BJ (cell line): ENCODE measurements around the gene PTPRM. TPM values are rescaled to one million over a fixed set of nuclear protein-coding genes. Genes with fewer than 3 reads are reported as not detected.

Experiments
- CTCF ChIA-PET: fragments of 350-600 bp; formaldehyde crosslinking; extraction: SDS; loops from one replicate; lab custom pipeline; 2021; ENCODE audit warnings: antibody characterized with exemption, inconsistent platforms; lab: Yijun Ruan, JAX
- POLR2A ChIA-PET: fragments of 300-600 bp; sonication (Branson Sonifier 250); formaldehyde crosslinking; extraction: SDS; loops from one replicate; lab custom pipeline; 2021; ENCODE audit warnings: antibody characterized with exemption; lab: Charles Lee
- DNase-seq: peaks from one replicate; pipeline ENCODE4 v3.0.0-alpha.2; 2011; ENCODE audit warnings: low read depth
- H3K27me3 ChIP-seq: 2 replicates; pipeline ENCODE4 v1.6.0; 2011; ENCODE audit warnings: low read length; ENCODE audit not compliant: control insufficient read depth, insufficient read depth
- H3K36me3 ChIP-seq: 2 replicates; pipeline ENCODE4 v1.5.1; 2011; ENCODE audit warnings: low read length; ENCODE audit not compliant: control insufficient read depth, insufficient read depth
- H3K4me3 ChIP-seq: 2 replicates; pipeline ENCODE4 v1.5.1; 2011; ENCODE audit warnings: low read depth, mild to moderate bottlenecking, control low read depth, low read length
- polyA plus RNA-seq: library from polyadenylated mRNA; depleted of rRNA; stranded (reverse); fragments of >200 nt; gene quantifications from 2 replicates; pipeline ENCODE4 v1.2.3, GENCODE V29; 2011
- TF ChIP-seq, protein P1 (sequence below): IDR thresholded peaks from 2 replicates; pipeline ENCODE4 v1.5.1; 2011; ENCODE audit warnings: low read depth, mild to moderate bottlenecking, control low read depth, inconsistent platforms, low read length, moderate library complexity; ENCODE audit not compliant: insufficient read depth

The PTPRM gene
- polyA plus RNA-seq, 1 experiment = 149 TPM

DNA sequence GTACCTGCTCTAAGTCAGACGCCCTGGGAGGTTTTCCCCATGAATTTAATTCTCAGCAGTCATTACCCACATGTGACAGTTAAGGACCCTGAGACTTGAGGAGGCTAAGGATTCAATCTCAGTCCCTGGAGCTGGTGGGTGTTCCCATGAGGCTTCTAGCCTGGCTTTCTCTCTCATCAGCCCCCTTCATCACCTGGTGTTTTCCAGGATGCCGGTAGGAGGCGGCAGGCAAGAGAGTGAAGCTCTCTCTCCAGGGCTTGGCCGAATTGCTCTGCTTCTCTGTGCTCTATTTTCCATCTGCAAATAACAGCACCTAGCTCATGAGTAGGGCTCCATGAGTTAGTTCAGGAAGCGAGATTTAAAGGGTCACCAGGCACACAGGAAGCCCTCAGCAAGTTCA, 241.9 kb downstream of the PTPRM start:
- no peak for DNase-seq
- no peaks in the 10 kb centered on the region for H3K27me3 ChIP-seq
- no peaks in the 10 kb centered on the region for H3K36me3 ChIP-seq
- ChIA-PET CTCF (interaction anchor here (1.1 to 1.4 kb wide), 2 partner anchors 19 to 28 kb away, joined by 3 to 4 read pairs; no protein-coding TSS in a partner anchor), POLR2A (no interaction called here)
- TF ChIP-seq, protein P1, sequence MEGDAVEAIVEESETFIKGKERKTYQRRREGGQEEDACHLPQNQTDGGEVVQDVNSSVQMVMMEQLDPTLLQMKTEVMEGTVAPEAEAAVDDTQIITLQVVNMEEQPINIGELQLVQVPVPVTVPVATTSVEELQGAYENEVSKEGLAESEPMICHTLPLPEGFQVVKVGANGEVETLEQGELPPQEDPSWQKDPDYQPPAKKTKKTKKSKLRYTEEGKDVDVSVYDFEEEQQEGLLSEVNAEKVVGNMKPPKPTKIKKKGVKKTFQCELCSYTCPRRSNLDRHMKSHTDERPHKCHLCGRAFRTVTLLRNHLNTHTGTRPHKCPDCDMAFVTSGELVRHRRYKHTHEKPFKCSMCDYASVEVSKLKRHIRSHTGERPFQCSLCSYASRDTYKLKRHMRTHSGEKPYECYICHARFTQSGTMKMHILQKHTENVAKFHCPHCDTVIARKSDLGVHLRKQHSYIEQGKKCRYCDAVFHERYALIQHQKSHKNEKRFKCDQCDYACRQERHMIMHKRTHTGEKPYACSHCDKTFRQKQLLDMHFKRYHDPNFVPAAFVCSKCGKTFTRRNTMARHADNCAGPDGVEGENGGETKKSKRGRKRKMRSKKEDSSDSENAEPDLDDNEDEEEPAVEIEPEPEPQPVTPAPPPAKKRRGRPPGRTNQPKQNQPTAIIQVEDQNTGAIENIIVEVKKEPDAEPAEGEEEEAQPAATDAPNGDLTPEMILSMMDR = no peak
- no peak overlapping the region for H3K4me3 ChIP-seq

DNA sequence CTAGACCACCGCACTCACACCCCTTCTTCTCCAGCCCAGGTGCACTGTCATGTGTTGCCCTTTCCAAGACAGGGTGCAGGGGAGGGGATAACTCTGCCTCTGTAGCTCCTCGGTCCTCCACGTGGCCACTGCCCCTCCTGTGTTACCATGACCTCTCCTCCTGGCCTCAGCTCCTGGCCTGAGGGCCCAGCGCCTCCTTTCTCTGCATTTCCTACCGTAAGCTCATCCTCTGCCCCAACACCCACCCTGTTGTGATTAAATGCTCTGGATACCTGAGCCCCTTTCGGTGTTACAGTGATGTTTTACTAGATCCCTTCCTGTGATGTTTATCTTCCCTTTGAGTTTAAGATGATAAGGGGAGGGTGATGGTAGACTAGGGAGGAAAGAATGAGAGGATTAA, 242.3 kb downstream of the PTPRM start:
- no peaks in the 10 kb centered on the region for H3K36me3 ChIP-seq
- ChIA-PET CTCF (interaction anchor here (1.1 to 1.4 kb wide), 2 partner anchors 20 to 29 kb away, joined by 3 to 4 read pairs; no protein-coding TSS in a partner anchor), POLR2A (no interaction called here)
- H3K4me3 ChIP-seq = no peak overlapping the region
- TF ChIP-seq, protein P1 = no peak
- no peaks in the 10 kb centered on the region for H3K27me3 ChIP-seq
- no peak for DNase-seq

DNA sequence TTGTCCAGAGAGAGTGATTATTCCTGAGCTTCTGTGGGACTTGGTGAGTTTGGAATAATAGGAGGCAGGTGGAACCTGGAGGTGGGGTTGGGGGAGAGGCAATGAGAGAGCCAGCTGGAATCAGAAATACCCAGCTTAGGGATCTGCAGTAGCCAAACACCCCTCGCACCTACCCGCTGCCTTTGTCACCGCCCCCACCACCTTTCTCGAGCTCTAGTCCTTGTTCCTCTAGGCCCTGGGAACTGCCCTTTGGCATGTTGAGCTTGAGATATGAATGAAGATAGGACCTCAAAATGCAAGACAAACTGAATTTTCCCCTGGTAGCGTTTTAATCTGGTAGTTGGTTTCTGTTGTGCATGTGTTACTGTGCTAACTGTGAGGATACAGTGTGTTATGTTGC, 242.9 kb downstream of the PTPRM start:
- H3K27me3 ChIP-seq = no peaks in the 10 kb centered on the region
- TF ChIP-seq, protein P1 = no peak
- no peak for DNase-seq
- no peaks in the 10 kb centered on the region for H3K36me3 ChIP-seq
- CTCF ChIA-PET = interaction anchor here (1.4 kb wide), 1 partner anchor 29 kb away, joined by 3 read pairs; no protein-coding TSS in a partner anchor
- H3K4me3 ChIP-seq = no peak overlapping the region
- POLR2A ChIA-PET = no interaction called here

DNA sequence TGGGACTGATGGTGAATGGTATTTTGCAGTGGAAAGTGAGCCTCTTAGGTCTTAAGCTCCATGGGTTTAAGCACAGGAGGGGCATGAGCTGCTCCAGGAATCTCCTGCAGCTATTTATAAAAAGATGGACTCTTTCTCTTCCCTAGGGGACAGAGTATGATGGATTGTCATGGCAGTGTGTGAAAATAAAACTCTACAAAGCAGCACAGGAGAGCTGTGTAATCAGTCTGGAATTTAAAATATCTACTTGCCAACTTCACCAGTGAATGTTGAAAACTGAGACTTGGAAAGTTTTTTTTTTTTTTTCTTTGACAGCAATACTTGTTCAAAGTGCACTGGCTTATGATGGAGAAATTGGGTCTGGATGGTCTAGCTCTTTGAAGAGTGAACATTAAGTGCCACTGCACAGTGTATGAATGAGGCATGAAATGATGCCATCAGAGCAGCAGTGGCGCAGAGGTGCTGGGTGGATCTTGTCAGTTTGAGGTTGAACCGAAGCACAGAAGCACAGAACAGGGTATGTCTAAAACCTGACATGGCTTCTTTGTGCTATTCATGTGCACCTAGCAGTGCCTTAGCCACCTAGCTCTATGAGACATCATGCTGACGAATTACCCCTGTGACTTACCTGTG, 245.4 kb downstream of the PTPRM start:
- DNase-seq = peak; percentile 55
- H3K4me3 ChIP-seq = no peak overlapping the region
- TF ChIP-seq, protein P1 = no peak
- no peaks in the 10 kb centered on the region for H3K36me3 ChIP-seq
- POLR2A ChIA-PET = no interaction called here
- CTCF ChIA-PET = interaction anchor here (0.5 to 0.7 kb wide), 4 partner anchors 14 to 561 kb away, joined by 3 read pairs; no protein-coding TSS in a partner anchor
- H3K27me3 ChIP-seq = no peaks in the 10 kb centered on the region

DNA sequence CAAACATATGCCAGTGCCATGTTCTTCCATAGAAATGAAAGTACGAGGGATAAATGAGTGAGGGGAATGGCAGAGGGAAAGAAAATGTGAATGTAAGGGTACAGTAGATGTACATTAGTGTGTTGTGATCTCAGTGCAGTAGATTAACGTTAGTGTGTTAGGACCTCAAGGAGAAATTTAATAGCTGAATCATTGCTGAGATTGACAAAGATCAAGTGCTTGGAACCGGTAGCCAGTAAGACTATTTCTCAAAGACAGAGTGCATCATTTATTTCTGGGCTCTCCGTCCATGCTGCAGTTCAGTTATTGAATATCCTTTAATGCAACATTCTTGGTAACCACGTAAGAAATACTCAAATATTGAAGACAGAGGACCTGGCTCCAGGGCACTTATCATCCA, 246.0 kb downstream of the PTPRM start:
- ChIA-PET CTCF (interaction anchor here (0.6 kb wide), 1 partner anchor 20 kb away, joined by 3 read pairs; no protein-coding TSS in a partner anchor), POLR2A (no interaction called here)
- TF ChIP-seq, protein P1 = no peak
- no peak for DNase-seq
- H3K36me3 ChIP-seq = no peaks in the 10 kb centered on the region
- no peaks in the 10 kb centered on the region for H3K27me3 ChIP-seq
- H3K4me3 ChIP-seq = no peak overlapping the region
